Endothelial cell (in vitro differentiated cells): ENCODE data around the gene FIGN. TPM values are rescaled to one million over a fixed set of nuclear protein-coding genes. Genes with fewer than 3 reads are reported as not detected.

Experiments
- DNase-seq: peaks from one replicate; pipeline ENCODE4 v3.0.0; 2021; ENCODE audit warnings: low spot score
- H3K27ac Mint-ChIP-seq: one replicate; pipeline ENCODE4 v1.8.0; 2021; ENCODE audit warnings: mixed read lengths, inconsistent platforms; ENCODE audit not compliant: unreplicated experiment
- H3K27me3 Mint-ChIP-seq: one replicate; pipeline ENCODE4 v1.8.0; 2021; ENCODE audit warnings: mild to moderate bottlenecking, moderate library complexity, mixed read lengths, inconsistent platforms; ENCODE audit not compliant: unreplicated experiment
- H3K36me3 Mint-ChIP-seq: one replicate; pipeline ENCODE4 v1.8.0; 2021; ENCODE audit warnings: mild to moderate bottlenecking, low read depth, mixed read lengths, inconsistent platforms; ENCODE audit not compliant: unreplicated experiment
- H3K4me1 Mint-ChIP-seq: one replicate; pipeline ENCODE4 v1.8.0; 2021; ENCODE audit warnings: mild to moderate bottlenecking, mixed read lengths, inconsistent platforms; ENCODE audit not compliant: unreplicated experiment
- H3K4me3 Mint-ChIP-seq: one replicate; pipeline ENCODE4 v1.8.0; 2021; ENCODE audit warnings: mild to moderate bottlenecking, mixed read lengths, inconsistent platforms; ENCODE audit not compliant: unreplicated experiment
- H3K9me3 Mint-ChIP-seq: one replicate; pipeline ENCODE4 v1.8.0; 2021; ENCODE audit warnings: mixed read lengths, inconsistent platforms; ENCODE audit not compliant: unreplicated experiment
- CTCF ChIP-seq: fragments of 200-600 bp; sonication (generic); IDR thresholded peaks from one replicate; pipeline ENCODE4 v1.5.0; 2021; ENCODE audit warnings: antibody characterized with exemption; ENCODE audit not compliant: unreplicated experiment
- total RNA-seq: library from RNA; stranded (reverse); fragmentation: NEBNext Ultra II Directional; extraction: Animal tissue kit (Norgen Biotek cat#: 25700); gene quantifications from one replicate; pipeline ENCODE4 v1.2.1, GENCODE V29; 2021; ENCODE audit not compliant: unreplicated experiment

The FIGN gene
- total RNA-seq, 1 donor from 2014 or later = 14.0 TPM

- Mint-ChIP-seq H3K36me3 (no peaks in the 10 kb centered on the region), H3K9me3 (no peaks in the 10 kb centered on the region), H3K27ac (no peak overlapping the region), H3K27me3 (peaks cover 2% of the 10 kb centered on the region), H3K4me1 (no peaks in the 10 kb centered on the region), H3K4me3 (no peak overlapping the region)
- TF ChIP-seq CTCF = no peak
- DNase-seq = no peak
Measured at GRCh38 chr2:163664610-163665009, 71.2 kb downstream of the FIGN start.

GRCh38 chr2:163662141-163662780 is 73.5 kb downstream of the FIGN start:
- Mint-ChIP-seq H3K4me3 (no peak overlapping the region), H3K4me1 (peaks cover under 1% of the 10 kb centered on the region)

GRCh38 chr2:163659224-163659623 is 76.6 kb downstream of the FIGN start:
- TF ChIP-seq CTCF = no peak
- no peaks in the 10 kb centered on the region for H3K9me3 Mint-ChIP-seq
- H3K4me3 Mint-ChIP-seq = no peak overlapping the region
- peaks cover 2% of the 10 kb centered on the region for H3K27me3 Mint-ChIP-seq
- H3K27ac Mint-ChIP-seq = no peak overlapping the region
- H3K4me1 Mint-ChIP-seq = peaks cover 4% of the 10 kb centered on the region
- DNase-seq = no peak
- H3K36me3 Mint-ChIP-seq = no peaks in the 10 kb centered on the region

More at GRCh38 chr2:163662141-163662780, 73.5 kb downstream of the FIGN start:
- no peak for TF ChIP-seq CTCF
- no peak for DNase-seq
- H3K27ac Mint-ChIP-seq = no peak overlapping the region
- H3K36me3 Mint-ChIP-seq = no peaks in the 10 kb centered on the region
- no peaks in the 10 kb centered on the region for H3K9me3 Mint-ChIP-seq
- peaks cover 2% of the 10 kb centered on the region for H3K27me3 Mint-ChIP-seq

- Mint-ChIP-seq H3K27ac (no peak overlapping the region), H3K4me3 (no peak overlapping the region), H3K27me3 (peaks cover 2% of the 10 kb centered on the region), H3K9me3 (no peaks in the 10 kb centered on the region), H3K4me1 (peaks cover 4% of the 10 kb centered on the region), H3K36me3 (no peaks in the 10 kb centered on the region)
- TF ChIP-seq CTCF = no peak
- no peak for DNase-seq
Measured at GRCh38 chr2:163658556-163658955, 77.3 kb downstream of the FIGN start.

GRCh38 chr2:163657281-163657656 is 78.5 kb downstream of the FIGN start:
- no peak overlapping the region for H3K4me3 Mint-ChIP-seq
- no peaks in the 10 kb centered on the region for H3K36me3 Mint-ChIP-seq
- no peaks in the 10 kb centered on the region for H3K9me3 Mint-ChIP-seq
- H3K27me3 Mint-ChIP-seq = no peaks in the 10 kb centered on the region
- no peak for TF ChIP-seq CTCF
- no peak for DNase-seq
- H3K4me1 Mint-ChIP-seq = peaks cover 10% of the 10 kb centered on the region
- H3K27ac Mint-ChIP-seq = no peak overlapping the region
